H1 (cell line): ENCODE measurements around the gene NABP1. TPM values are rescaled to one million over a fixed set of nuclear protein-coding genes. Genes with fewer than 3 reads are reported as not detected.

ENCODE experiments used
- CTCF ChIA-PET: fragments of 300-600 bp; sonication (Branson Sonifier 250); formaldehyde crosslinking; loops from one replicate; lab custom pipeline; 2021; ENCODE audit not compliant: partially characterized antibody; lab: Charles Lee
- POLR2A ChIA-PET: fragments of 300-600 bp; sonication (Branson Sonifier 250); formaldehyde crosslinking; loops from one replicate; lab custom pipeline; 2021; ENCODE audit warnings: inconsistent platforms; ENCODE audit not compliant: partially characterized antibody; lab: Charles Lee
- DNase-seq, 2 experiments: peaks; one replicate each; pipeline versions ENCODE4 v3.0.0 to v3.0.0-alpha.2; 2010 to 2022; ENCODE audit warnings: low spot score in 2 of 2, low read depth in 1 of 2, mixed read lengths in 1 of 2
- FAIRE-seq: peaks from 2 replicates; lab custom pipeline; 2011; peaks lifted over from hg19 to GRCh38; lab: Jason Lieb, UNC
- H2AFZ ChIP-seq: 2 replicates; pipeline ENCODE4 v1.8.1; 2012; ENCODE audit warnings: low read length, inconsistent platforms
- H2AK5ac ChIP-seq: 2 replicates; pipeline ENCODE4 v1.6.1; 2013; ENCODE audit warnings: low read depth, low read length
- H2BK120ac ChIP-seq: replicated peaks from 2 replicates; pipeline ENCODE3; 2013; ENCODE audit warnings: low read depth, low read length, inconsistent platforms
- H2BK12ac ChIP-seq: 2 replicates; pipeline ENCODE4 v1.6.1; 2013; ENCODE audit warnings: low read depth, low read length
- H2BK15ac ChIP-seq: 2 replicates; pipeline ENCODE4 v1.6.1; 2013; ENCODE audit warnings: low read length
- H2BK20ac ChIP-seq: 2 replicates; pipeline ENCODE4 v1.6.1; 2013; ENCODE audit warnings: low read length
- H2BK5ac ChIP-seq: 2 replicates; pipeline ENCODE4 v1.6.1; 2013; ENCODE audit warnings: low read depth, low read length
- H3K14ac ChIP-seq: 2 replicates; pipeline ENCODE4 v1.6.1; 2013; ENCODE audit warnings: inconsistent platforms; ENCODE audit not compliant: insufficient read length
- H3K18ac ChIP-seq: 2 replicates; pipeline ENCODE4 v1.6.1; 2013; ENCODE audit warnings: low read length; ENCODE audit errors: extremely low read depth
- H3K23ac ChIP-seq: 2 replicates; pipeline ENCODE4 v1.6.1; 2013; ENCODE audit warnings: inconsistent platforms; ENCODE audit not compliant: insufficient read length
- H3K23me2 ChIP-seq: 2 replicates; pipeline ENCODE4 v1.6.1; 2013; ENCODE audit warnings: low read depth, low read length
- H3K27ac ChIP-seq: 2 replicates; pipeline ENCODE4 v1.6.1; 2011; ENCODE audit warnings: low read depth, low read length, inconsistent platforms
- H3K27me3 ChIP-seq, 4 experiments: replicated peaks in 1 of 4; 1 replicate in 1 of 4; 2 replicates in 3 of 4; pipeline versions ENCODE4 v1.6.1 to v1.8.1; 2011 to 2013; ENCODE audit warnings: low read length in 3 of 4, mild to moderate bottlenecking in 3 of 4, inconsistent platforms in 2 of 4, mixed read lengths in 2 of 4, moderate library complexity in 1 of 4; ENCODE audit not compliant: control insufficient read depth in 3 of 4, insufficient read depth in 3 of 4; ENCODE audit errors: extremely low read depth in 1 of 4
- H3K36me3 ChIP-seq, 4 experiments: 2 replicates each; pipeline versions ENCODE4 v1.6.1 to v1.8.1; 2011 to 2013; ENCODE audit warnings: mild to moderate bottlenecking in 4 of 4, low read length in 3 of 4, moderate library complexity in 2 of 4, control low read depth in 1 of 4, inconsistent platforms in 1 of 4; ENCODE audit not compliant: insufficient read depth in 4 of 4, control insufficient read depth in 2 of 4
- H3K4ac ChIP-seq: replicated peaks from 2 replicates; pipeline ENCODE3; 2013; ENCODE audit warnings: low read length, low read depth, mixed read lengths, inconsistent platforms; ENCODE audit not compliant: insufficient read length
- H3K4me1 ChIP-seq, 4 experiments: replicated peaks in 1 of 4; 1 replicate in 1 of 4; 2 replicates in 3 of 4; pipeline versions ENCODE4 v1.6.1 to v1.8.1; 2011 to 2013; ENCODE audit warnings: low read length in 3 of 4, inconsistent platforms in 2 of 4, mixed read lengths in 1 of 4; ENCODE audit not compliant: insufficient read depth in 4 of 4, control insufficient read depth in 3 of 4
- H3K4me2 ChIP-seq, 2 experiments: 2 replicates each; pipeline versions ENCODE4 v1.6.1 to v1.8.1; 2011 to 2013; ENCODE audit warnings: low read depth in 2 of 2, low read length in 2 of 2, control low read depth in 1 of 2, inconsistent platforms in 1 of 2, mild to moderate bottlenecking in 1 of 2; ENCODE audit not compliant: insufficient read depth in 1 of 2
- H3K4me3 ChIP-seq, 4 experiments: fragments of 200-600, 300-600 bp in 1 of 4; sonication (generic), shearing (Covaris generic), sonication (Bioruptor Twin) in 1 of 4; 2 replicates each; pipeline versions ENCODE4 v1.5.1 to v1.8.1; 2011 to 2016; ENCODE audit warnings: low read length in 4 of 4, low read depth in 3 of 4, control low read depth in 2 of 4, inconsistent platforms in 2 of 4, mild to moderate bottlenecking in 2 of 4, mixed read lengths in 1 of 4, moderate library complexity in 1 of 4; ENCODE audit not compliant: insufficient read depth in 2 of 4; ENCODE audit errors: extremely low read depth in 1 of 4
- H3K56ac ChIP-seq: replicated peaks from 2 replicates; pipeline ENCODE3; 2013; ENCODE audit warnings: low read depth, mild to moderate bottlenecking, mixed read lengths, low read length, inconsistent platforms; ENCODE audit not compliant: insufficient read length
- H3K79me1 ChIP-seq: 2 replicates; pipeline ENCODE4 v1.6.1; 2013; ENCODE audit warnings: low read depth, low read length, control low read depth
- H3K79me2 ChIP-seq, 2 experiments: 2 replicates each; pipeline versions ENCODE4 v1.6.1 to v1.8.1; 2012 to 2013; ENCODE audit warnings: low read length in 2 of 2, mild to moderate bottlenecking in 2 of 2, inconsistent platforms in 1 of 2; ENCODE audit not compliant: insufficient read depth in 2 of 2, control insufficient read depth in 1 of 2
- H3K9ac ChIP-seq, 4 experiments: replicated peaks in 1 of 4; 1 replicate in 1 of 4; 2 replicates in 3 of 4; pipeline versions ENCODE4 v1.6.1 to v1.8.1; 2011 to 2013; ENCODE audit warnings: low read depth in 3 of 4, low read length in 3 of 4, control low read depth in 2 of 4, mild to moderate bottlenecking in 2 of 4, moderate library complexity in 2 of 4, inconsistent platforms in 1 of 4; ENCODE audit errors: extremely low read depth in 1 of 4
- H3K9me3 ChIP-seq, 2 experiments: 2 replicates each; pipeline versions ENCODE4 v1.6.1 to v1.8.1; 2012 to 2013; ENCODE audit warnings: mild to moderate bottlenecking in 2 of 2, moderate library complexity in 2 of 2, control low read depth in 1 of 2, inconsistent platforms in 1 of 2, low read depth in 1 of 2, low read length in 1 of 2, mixed read lengths in 1 of 2; ENCODE audit not compliant: insufficient read depth in 2 of 2
- H4K20me1 ChIP-seq, 2 experiments: replicated peaks in 1 of 2; 2 replicates each; pipeline versions ENCODE3 to v1.8.1; 2011 to 2013; ENCODE audit warnings: inconsistent platforms in 2 of 2, low read length in 2 of 2, mild to moderate bottlenecking in 1 of 2; ENCODE audit not compliant: insufficient read depth in 2 of 2, control insufficient read depth in 1 of 2
- H4K5ac ChIP-seq: 2 replicates; pipeline ENCODE4 v1.6.1; 2013; ENCODE audit warnings: low read length, low read depth, mixed read lengths, inconsistent platforms; ENCODE audit not compliant: insufficient read length
- H4K8ac ChIP-seq: 2 replicates; pipeline ENCODE4 v1.8.0; 2013; ENCODE audit warnings: mild to moderate bottlenecking, moderate library complexity, low read length, inconsistent platforms; ENCODE audit not compliant: insufficient read depth; ENCODE audit errors: extremely low read depth
- H4K91ac ChIP-seq: replicated peaks from 2 replicates; pipeline ENCODE3; 2013; ENCODE audit warnings: low read length, mixed read lengths, inconsistent platforms; ENCODE audit not compliant: insufficient read length
- CEBPB ChIP-seq: IDR thresholded peaks from 2 replicates; pipeline ENCODE4 v1.6.1; 2012; ENCODE audit warnings: low read depth, low read length
- CHD2 ChIP-seq: IDR thresholded peaks from 2 replicates; pipeline ENCODE4 v1.6.1; 2012; ENCODE audit warnings: low read length, improper control_type of control experiment
- EP300 ChIP-seq, 2 experiments: IDR thresholded peaks; 1 replicate in 1 of 2; 2 replicates in 1 of 2; pipeline ENCODE4 v1.6.1; 2011 to 2012; ENCODE audit warnings: low read depth in 2 of 2, low read length in 2 of 2, mild to moderate bottlenecking in 2 of 2, borderline replicate concordance in 1 of 2, inconsistent platforms in 1 of 2, moderate library complexity in 1 of 2
- KDM1A ChIP-seq: fragments of 200-600, 300-600 bp; sonication (generic); IDR thresholded peaks from 2 replicates; pipeline ENCODE4 v1.7.1; 2016; ENCODE audit warnings: mild to moderate bottlenecking, low read length, borderline replicate concordance
- KDM4A ChIP-seq: IDR thresholded peaks from one replicate; pipeline ENCODE4 v1.7.1; 2012; ENCODE audit warnings: low read depth, mild to moderate bottlenecking, moderate library complexity, low read length, inconsistent platforms; ENCODE audit not compliant: severe bottlenecking
- MAX ChIP-seq: IDR thresholded peaks from 2 replicates; pipeline ENCODE4 v1.6.1; 2012; ENCODE audit warnings: inconsistent platforms
- NRF1 ChIP-seq: IDR thresholded peaks from 2 replicates; pipeline ENCODE4 v1.6.1; 2011; ENCODE audit warnings: mild to moderate bottlenecking, low read depth, low read length, improper control_type of control experiment
- RFX5 ChIP-seq: IDR thresholded peaks from 2 replicates; pipeline ENCODE4 v1.6.1; 2011; ENCODE audit warnings: low read depth, low read length, improper control_type of control experiment, borderline replicate concordance
- RNF2 ChIP-seq: fragments of 200-900, 300-1000 bp; sonication (generic); IDR thresholded peaks from 2 replicates; pipeline ENCODE4 v1.7.1; 2016; ENCODE audit warnings: borderline replicate concordance, low read depth, mild to moderate bottlenecking, antibody characterized with exemption, low read length; ENCODE audit not compliant: poor library complexity, severe bottlenecking; ENCODE audit errors: missing control alignments
- SP2 ChIP-seq: IDR thresholded peaks from 2 replicates; pipeline ENCODE4 v1.6.1; 2012; ENCODE audit warnings: mild to moderate bottlenecking, low read length, inconsistent platforms
- SP4 ChIP-seq: IDR thresholded peaks from 2 replicates; pipeline ENCODE4 v1.6.1; 2012; ENCODE audit warnings: low read length, inconsistent platforms
- TEAD4 ChIP-seq: IDR thresholded peaks from 2 replicates; pipeline ENCODE4 v1.6.1; 2012; ENCODE audit warnings: low read depth, low read length, inconsistent platforms, mixed read lengths
- USF2 ChIP-seq: IDR thresholded peaks from 2 replicates; pipeline ENCODE4 v1.6.1; 2011; ENCODE audit warnings: low read length, improper control_type of control experiment
- ZNF274 ChIP-seq: IDR thresholded peaks from 2 replicates; pipeline ENCODE4 v1.7.0; 2012; ENCODE audit warnings: low read length, borderline replicate concordance; ENCODE audit errors: extremely low read depth
- polyA plus RNA-seq, 7 experiments: library from polyadenylated mRNA; depleted of rRNA in 3 of 7; stranded (reverse) in 5 of 7; unstranded in 2 of 7; fragments of >200 nt in 5 of 7; fragments of 200-250 nt in 2 of 7; gene quantifications; 1 replicate in 5 of 7; 2 replicates in 1 of 7; 4 replicates in 1 of 7; pipeline versions ENCODE4 v1.2.1 to v1.2.3, GENCODE V29; 2011 to 2013; ENCODE audit warnings: missing spikeins in 2 of 7, mixed read lengths in 2 of 7
- total RNA-seq: library from RNA; stranded (reverse); fragmentation: NEBNext Ultra II Directional; extraction: Animal tissue kit (Norgen Biotek cat#: 25700); gene quantifications from 2 replicates; pipeline ENCODE4 v1.2.1, GENCODE V29; 2021

Gene NABP1
- total and polyA plus RNA-seq, 2 of the 8 experiments (the other 6 are each of a cell fraction or from before 2014, with no cell fraction given), result 0.63 to 4.8 TPM

DNA sequence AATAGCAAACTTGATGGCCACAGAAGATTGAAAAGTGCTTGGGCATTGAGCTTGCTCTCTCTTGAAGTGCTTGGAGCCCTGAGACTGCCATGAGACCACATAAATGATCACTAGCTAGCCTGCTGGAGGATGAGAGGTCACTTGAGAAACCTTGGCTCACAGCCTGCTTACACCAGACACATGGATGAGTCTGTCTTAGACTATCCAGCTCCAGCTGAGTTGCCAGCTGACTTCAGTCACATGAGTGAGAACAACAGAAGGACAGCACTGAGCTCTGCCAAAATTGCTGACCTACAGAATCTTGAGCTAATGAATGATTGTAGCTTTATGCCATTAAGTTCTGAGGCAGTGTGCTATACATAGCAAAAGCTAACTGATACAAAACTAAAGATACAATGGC lies 18.1 kb downstream of the NABP1 start:
- Histone ChIP-seq H2BK5ac (no peak overlapping the region), H3K14ac (no peak overlapping the region), H2AK5ac (no peak overlapping the region), H3K27me3 (no peaks in the 10 kb centered on the region), H3K4me2 (no peak overlapping the region), H2BK20ac (no peak overlapping the region), H3K4ac (no peak overlapping the region), H3K9me3 (peaks cover 0 to 2% of the 10 kb centered on the region in 2 experiments; a peak in 1 of 4 replicates), H3K79me2 (no peaks in the 10 kb centered on the region), H3K4me1 (no peaks in the 10 kb centered on the region), H2AFZ (0 out of 2 replicates have a peak overlapping the region, but pooled peaks have one; percentile 7), H4K5ac (no peak overlapping the region), H3K36me3 (no peaks in the 10 kb centered on the region), H4K20me1 (no peaks in the 10 kb centered on the region), H3K18ac (no peak overlapping the region), H2BK15ac (no peak overlapping the region), H3K9ac (no peak overlapping the region), H4K91ac (no peak overlapping the region), H4K8ac (no peak overlapping the region), H3K79me1 (no peaks in the 10 kb centered on the region), H3K23me2 (no peaks in the 10 kb centered on the region), H3K4me3 (no peak overlapping the region), H3K56ac (no peak overlapping the region), H2BK12ac (no peak overlapping the region), H3K27ac (no peak overlapping the region), H2BK120ac (no peak overlapping the region), H3K23ac (no peak overlapping the region)
- no peak for DNase-seq
- FAIRE-seq, result no peak
- CTCF ChIA-PET, result interaction anchor here (1.0 to 3.2 kb wide), 6 partner anchors 10 to 144 kb away, joined by 3 to 12 read pairs (median 4); no protein-coding TSS in a partner anchor
- POLR2A ChIA-PET, result interaction anchor here (0.7 kb wide), 1 partner anchor 19 kb away, joined by 4 read pairs; no protein-coding TSS in a partner anchor
- TF ChIP-seq USF2 (no peak), RFX5 (no peak), KDM1A (no peak), ZNF274 (no peak), NRF1 (no peak), CHD2 (no peak), SP2 (no peak), KDM4A (no peak), MAX (no peak), TEAD4 (no peak), RNF2 (no peak), SP4 (no peak), CEBPB (no peak), EP300 (IDR thresholded peaks at IDR 0.05; ENCODE audit: borderline replicate concordance in 1 of 2, low read depth in 2 of 2, low read length in 2 of 2) (no peak)
